Stimulated activated CD8-positive, alpha-beta memory T cell treated with anti-CD3 and anti-CD28 coated beads, Interleukin-12 subunit alpha, Interleukin-12 subunit beta, amount 100 ng/mL, for 1 hour (primary cell): ENCODE data around the gene SIRPB1.
"Not testable (repeated sequence)": the region's sequence is repeated elsewhere in the genome, so short reads cannot be mapped to it uniquely, and the experiment has no call there.

ENCODE experiments used
- DNase-seq: peaks from one replicate; pipeline ENCODE4 v3.0.0-alpha.2; 2020; ENCODE audit warnings: low read depth

Gene SIRPB1

DNA sequence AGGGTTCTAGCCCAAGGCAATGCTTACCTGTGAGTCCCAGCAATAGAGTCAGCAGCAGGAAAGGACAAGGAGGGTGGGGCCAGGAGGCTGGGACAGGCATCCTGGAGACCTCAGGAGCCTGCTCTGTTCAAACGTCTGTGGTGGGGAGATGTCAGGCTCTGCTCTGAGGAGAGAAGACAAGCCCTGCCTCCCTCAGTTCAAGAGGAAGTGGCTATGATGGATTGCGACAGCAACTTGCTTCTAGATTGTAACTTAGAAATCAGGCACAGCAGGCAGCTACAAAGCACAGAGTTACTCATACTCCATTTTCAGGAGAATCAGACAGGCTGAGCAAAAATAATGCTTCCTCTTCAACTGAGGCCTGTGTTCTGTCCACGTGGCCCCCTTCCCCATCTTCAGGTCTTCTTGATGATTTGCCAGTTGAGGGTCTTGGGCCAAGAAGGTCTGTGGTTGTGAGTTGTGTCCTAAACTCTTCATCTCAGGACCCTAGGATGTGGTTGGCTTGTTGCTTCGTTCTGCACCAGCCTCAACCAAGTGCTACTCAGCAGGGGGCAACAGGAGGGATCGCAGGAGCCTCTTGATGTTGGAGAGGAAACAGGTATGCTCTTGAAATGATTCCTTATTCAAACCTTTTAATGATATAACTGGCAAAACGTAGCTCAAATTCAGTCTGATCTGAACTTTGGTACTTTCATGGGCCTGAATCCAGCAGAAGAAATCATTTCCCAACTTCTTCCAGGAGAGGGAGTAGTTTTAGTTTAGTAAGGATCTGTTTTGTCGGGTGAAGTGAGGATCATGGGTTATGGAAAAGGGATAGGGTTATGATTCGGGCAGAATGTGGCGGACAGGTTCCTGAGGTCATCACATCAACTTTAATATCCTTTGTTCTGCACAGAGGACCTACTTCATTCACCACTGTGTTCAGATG is 31.0 kb downstream of the SIRPB1 start:
- no peak for DNase-seq

DNA sequence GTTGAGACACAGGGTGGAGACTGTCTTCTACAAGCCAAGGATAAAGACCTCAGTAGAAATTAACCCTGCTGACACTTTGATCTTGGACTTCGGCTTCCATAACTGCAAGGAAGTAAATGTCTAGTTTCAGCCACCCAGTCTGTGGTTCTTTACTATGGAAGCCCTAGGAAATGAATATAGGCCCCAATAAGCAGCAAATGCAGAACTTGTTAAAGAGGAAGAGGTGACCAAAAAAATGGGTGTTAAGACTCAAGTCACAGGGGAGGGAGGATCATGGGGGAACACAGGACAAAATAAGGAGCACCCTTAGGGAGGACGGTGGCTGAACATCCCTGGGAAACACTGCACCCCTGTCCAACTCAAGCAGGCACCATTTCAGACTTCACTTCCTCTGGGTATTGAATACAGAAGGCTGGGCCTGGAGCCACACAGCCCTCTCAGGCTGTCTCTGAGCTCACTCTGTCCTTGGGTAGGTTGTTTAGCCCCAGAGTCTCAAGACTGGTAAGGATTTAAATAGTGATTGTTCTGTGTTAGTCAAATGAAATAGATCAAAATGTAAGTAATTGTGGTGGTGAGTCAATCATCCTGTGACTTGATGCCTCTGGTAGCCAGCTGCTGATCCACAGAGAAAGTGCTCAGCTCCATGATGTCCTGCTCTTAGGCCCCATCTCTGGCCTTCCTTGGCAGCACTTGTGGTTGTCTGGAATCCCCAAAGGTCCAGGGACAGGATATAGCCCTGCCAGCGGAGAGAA is 31.9 kb downstream of the SIRPB1 start:
- no peak for DNase-seq

DNA sequence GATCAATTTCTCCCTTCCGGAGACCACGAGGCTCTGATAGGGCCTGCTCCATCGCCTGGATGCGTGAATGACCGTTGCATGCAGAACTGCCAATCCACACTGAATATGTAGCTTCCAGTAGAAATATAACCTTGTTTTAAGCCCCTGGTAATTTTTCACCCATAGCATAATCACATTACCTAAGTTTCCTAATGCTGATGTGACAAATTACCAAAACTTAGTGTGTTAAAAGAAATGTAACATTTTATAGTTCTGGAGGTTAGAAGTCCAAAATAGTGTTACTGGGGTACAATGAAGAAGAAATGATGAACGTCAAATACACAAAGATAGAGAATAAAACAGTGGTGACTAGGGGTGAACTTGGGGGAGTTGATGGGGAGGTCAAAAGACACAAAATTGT is 40.3 kb downstream of the SIRPB1 start:
- no peak for DNase-seq

DNA sequence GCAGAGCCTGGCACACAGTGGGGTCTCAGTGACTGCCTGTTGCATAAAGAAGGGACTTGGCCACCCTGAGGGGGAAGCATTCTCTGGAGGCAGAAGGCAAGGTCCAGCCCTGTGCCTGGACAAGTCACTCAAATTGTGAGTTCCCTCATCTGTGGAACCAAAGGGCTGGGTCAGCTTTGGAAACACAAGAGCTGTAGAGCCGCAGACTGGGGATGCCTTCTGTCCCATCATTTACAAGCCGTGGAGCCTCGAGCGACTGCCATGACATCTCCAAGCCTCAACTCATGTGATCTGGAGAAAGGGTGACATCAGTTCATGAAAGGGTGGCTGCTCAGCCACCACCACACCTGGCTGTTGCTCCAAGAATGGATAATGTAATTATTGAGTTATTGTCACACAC is 41.9 kb downstream of the SIRPB1 start:
- no peak for DNase-seq

DNA sequence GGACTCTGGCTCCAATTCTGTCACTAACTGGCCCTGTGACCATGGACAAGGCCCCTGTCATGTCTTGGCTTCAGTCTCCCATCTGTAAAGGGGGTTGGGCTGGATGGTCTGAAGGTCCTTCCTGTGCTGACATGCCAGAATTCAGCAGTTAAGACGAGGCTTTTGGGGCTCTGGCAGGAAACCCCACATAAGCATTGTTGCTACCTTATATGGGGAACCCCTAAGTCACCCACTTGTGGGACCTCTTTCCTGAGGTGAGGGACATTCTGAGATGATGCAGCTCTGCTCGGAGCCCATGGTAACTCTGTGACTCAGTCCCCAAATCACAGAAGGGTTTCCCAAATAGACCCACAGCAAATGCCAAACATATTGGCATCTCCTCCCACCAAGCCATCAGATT is 42.5 kb downstream of the SIRPB1 start:
- DNase-seq: not testable (repeated sequence)

- DNase-seq: no peak
Observed at GRCh38 chr20:1576641-1577040, 43.2 kb downstream of the SIRPB1 start.

- not testable (repeated sequence) for DNase-seq
Observed at GRCh38 chr20:1576003-1576402, 43.8 kb downstream of the SIRPB1 start.

GRCh38 chr20:1571583-1571982 is 48.2 kb downstream of the SIRPB1 start:
- DNase-seq: not testable (repeated sequence)
